Fibroblast of skin of back (primary cell): ENCODE measurements around the gene SCNN1A.

ENCODE experiments used
- DNase-seq: peaks from one replicate; pipeline ENCODE4 v3.0.0-alpha.2; 2013

Gene SCNN1A

DNA sequence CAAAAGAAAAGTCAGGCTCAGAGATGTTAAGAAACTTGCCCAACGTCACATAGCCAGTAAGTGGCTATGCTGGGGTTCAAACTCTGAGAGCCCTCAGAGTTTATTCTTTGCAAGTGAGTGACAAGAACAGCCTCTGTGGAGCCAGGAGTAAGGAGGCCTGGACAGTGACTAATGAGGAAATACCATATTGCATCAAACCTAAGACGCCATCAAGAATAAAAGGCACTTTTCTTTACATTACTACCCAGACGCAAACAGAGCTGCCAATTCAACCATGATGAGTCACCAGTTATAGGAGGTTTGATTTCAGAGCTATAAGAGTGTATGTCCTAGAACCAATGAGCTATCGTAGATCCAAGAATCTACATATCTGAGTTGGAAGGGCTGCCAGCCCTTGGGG, 42.9 kb downstream of the SCNN1A start:
- peak; percentile 95 for DNase-seq

DNA sequence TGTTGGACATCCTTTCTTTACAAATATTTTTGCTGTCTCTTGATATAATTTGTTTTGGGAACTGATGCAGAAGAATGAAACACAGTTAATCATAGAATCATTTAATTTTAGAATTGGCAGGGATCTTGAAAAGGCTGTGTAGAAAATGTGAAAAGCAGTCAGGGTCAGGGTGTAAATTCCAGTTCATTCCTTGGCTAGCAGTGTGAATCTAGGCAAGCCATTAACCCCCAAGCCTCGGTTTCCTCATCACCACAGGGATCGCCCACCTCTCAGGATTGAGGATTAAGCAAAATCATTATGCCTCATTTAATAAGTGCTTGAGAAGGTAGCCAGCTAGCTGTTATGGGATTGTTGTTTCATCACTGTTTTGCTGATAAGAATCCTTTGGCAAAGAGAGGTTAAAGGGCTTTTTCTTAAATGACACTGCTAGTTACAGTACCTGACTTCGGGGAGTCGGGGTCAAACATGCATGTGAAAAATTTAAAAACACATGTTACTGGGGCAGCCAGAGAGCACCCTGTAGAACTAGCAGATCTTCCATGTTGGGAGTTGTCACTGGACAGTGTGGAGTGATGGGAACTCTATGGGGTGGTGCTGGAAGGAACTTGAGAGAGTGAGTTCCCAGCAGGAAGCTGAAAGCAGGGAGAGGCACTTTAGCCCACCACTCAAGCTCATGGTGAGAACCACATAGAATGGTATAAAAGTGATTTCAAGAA, 44.2 kb downstream of the SCNN1A start:
- no peak for DNase-seq

DNA sequence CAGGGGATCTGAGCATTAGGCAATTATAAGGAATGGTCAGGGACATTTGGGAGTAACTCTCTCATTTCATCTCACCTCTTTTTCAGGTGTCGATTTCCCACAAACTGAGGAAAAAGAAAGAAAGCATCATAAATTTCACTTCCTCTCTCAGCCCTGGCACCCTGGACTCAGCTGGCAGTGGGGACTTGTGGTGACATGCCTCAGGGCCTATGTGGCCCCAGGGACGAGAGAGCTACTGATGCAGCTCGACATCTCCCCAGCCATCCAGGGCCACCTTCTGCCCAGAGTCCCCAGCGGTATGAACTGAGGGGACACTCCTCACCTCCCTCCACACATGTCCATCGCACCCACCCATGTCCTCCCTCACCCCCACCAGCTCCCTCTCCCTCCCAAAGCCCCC, 45.2 kb downstream of the SCNN1A start:
- DNase-seq, result no peak

DNA sequence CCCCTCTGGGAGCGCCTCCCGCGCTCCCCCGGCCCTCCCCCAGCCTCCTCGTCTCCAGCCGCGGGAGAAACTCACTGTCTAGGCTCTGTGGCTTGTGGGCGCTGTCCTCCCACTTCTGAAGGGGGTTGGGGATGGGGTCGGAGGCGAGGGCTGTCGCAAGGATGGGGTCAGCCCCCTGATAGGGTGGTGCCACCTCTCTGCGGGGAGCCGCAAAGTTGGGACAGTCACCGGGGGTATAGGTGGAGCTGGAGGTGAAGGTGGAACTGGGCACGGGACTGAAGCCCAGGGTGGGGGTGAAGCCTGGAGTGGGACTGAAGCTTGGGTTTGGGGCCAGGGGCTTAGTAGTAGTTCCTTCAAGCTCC, 45.7 kb downstream of the SCNN1A start:
- DNase-seq, result no peak

DNA sequence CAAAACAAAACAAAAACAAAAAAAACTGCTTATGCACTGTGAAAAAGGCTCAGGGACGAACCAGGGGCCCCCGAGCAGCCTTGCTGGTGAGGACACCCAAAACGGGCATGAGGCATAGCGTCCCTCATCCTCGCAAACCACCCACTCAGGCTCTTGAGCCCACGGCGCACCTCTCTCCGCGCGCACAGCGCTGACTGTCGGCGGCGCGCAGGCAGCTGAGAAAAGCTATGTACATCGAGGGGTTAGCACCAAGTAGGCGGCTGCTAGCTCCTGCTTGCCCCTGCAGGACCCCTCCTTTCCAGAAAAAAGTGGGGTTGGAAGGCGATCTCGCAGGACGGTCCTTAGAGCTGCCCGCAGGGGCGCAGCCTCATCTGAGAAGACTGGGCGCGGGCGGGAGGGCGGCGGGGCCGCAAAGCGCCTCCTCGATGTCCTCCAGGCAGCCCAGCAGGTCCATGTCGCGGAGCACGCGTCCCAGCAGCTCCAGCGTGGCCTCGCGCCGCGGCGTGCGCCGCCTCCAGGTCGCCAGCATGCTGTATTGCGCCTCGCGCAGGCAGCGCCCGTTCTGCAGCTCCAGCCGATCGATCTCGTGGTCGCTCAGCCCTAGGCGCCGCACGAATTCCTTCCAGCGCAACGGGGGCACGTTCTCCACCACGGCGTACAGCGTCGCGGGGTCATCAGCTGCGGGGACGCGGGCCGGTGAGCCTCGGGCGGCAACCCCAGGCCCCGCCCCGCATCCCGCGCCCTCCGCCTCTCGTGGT, 46.2 kb downstream of the SCNN1A start:
- no peak for DNase-seq

DNA sequence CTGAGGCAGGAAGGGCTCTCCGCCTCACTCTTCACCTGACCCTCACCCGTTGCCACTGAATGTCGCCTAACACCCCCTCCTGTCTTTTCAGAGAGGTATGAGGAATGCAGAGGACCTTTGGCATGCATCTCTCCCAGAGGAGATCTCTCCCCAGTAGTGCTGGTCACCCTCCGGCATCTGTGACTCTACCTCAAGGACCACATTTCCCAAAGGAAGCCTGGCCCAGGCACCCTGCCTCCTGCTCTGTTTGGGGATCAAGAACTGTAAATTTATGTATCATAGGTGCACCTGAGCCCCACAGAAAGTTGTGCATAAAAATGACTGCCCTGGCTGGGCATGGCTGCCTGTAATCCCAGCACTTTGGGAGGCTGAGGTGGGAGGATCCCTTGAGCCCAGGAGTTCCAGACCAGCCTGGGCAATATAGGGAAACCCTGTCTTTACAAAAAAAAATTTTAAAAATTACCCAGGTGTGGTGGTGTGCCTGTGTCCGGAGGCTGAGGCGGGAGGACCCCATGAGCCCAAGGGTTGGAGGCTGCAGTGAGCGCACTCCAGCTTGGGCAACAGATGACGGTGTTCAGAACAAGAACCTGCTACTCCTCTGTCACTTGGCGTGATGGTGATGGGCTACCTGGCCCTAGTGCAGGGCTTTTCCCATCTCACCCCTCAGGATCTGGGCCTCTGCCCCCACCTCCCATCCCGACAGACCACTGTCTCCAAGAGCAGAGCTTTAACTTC, 47.2 kb downstream of the SCNN1A start:
- no peak for DNase-seq

DNA sequence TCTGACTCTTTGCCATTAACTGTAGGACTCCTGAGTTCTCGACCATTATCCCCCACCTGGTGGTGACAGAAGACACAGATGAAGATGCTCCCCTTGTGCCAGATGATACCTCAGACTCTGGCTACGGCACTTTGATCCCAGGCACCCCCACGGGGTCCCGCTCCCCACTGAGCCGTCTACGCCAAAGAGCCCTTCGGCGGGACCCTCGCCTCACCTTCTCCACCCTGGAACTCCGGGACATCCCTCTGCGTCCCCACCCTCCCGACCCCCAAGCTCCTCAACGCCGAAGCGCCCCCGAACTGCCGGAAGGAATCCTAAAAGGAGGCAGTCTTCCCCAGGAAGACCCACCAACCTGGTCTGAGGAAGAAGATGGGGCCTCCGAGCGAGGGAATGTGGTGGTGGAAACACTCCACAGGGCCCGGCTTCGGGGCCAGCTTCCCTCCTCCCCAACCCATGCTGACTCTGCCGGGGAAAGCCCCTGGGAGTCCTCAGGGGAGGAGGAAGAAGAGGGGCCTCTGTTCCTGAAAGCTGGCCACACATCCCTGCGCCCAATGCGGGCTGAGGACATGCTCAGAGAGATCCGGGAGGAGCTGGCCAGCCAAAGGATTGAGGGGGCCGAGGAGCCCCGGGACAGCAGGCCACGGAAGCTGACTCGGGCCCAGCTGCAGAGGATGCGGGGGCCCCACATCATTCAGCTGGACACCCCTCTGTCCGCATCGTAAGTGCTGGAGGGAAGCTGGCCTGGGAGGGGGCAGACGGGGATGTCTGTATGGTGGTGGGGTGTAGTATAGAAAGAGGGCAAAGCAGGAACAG, 47.9 kb downstream of the SCNN1A start:
- DNase-seq, result no peak

DNA sequence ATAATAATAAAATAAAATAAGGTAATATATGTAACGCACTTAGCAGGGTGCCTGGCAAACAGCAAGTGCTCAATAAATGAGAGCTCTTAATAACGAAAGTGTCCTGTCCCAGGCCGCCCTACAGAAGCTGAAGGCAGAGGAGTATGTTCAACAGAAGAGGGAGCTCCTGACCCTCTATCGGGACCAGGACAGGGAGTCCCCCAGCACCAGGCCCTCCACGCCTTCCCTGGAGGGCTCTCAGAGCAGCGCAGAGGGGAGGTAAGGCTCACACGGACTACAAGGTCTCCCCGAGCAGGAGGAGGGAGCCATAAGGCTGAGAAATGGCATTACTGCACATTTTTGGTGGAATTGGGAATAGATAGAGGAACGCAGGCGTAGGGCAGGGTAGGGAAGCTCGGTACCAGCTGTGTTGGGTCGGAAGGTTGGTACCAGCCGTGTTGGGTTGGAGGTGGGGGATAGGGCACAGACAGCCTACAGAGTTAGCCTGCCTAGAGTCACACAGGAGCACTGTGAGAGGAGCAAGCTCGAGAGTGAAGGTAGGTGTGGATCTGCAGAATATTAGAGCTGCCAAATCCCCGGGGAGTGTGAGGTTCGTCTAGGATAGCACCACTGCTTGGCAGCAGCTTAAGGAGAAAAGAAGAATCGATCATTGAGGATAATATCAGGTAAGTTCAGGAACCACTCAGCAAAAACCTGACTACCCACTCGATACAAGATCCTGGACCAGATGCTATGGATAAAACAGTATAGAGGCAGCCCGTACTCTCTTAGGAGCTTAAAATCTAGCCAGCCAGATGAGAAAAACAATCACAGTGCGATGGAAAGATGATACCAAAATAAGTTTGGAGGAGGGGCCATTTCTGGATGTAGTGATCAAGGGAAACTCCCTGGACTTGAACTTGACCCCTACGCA, 48.8 kb downstream of the SCNN1A start:
- peak; percentile 63 for DNase-seq

DNA sequence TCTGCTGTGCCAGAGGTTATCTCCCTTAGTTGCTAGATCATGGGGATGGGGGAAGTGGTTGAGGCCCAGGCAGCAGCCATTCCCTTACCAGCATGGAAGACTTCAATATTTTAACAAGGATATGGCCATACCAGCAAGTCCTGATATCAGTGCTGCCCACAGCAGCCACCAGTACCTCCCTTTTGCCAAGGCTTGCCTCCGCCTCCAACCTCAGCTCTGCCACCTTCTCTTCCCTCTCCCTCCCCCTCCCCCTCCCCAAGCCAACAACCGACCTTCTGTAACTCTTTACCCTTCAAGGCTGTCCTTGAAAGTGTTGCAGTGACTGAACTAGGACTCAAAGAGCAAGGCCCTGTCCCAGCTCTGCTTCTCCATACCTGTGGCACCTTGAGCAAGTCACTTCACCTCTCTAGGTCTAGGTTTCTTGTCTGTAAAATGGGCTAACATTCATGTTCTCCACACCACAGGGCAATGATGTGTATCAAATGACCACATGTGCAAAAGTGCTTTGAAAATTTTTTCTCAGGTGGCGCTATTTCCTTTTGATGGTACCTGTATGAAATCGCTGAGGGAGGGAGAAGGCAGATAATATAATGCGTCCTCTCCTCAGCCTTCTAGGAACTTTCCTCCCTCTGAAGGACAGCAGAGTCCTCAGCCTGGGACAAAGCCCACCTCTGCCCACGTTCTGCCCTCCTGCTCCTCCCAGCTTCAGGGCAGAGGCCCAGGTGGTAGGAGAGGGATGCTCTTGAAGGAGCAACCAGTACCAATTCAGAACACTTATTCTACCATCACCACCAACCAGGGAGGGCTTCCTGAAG, 50.2 kb downstream of the SCNN1A start:
- DNase-seq, result no peak

DNA sequence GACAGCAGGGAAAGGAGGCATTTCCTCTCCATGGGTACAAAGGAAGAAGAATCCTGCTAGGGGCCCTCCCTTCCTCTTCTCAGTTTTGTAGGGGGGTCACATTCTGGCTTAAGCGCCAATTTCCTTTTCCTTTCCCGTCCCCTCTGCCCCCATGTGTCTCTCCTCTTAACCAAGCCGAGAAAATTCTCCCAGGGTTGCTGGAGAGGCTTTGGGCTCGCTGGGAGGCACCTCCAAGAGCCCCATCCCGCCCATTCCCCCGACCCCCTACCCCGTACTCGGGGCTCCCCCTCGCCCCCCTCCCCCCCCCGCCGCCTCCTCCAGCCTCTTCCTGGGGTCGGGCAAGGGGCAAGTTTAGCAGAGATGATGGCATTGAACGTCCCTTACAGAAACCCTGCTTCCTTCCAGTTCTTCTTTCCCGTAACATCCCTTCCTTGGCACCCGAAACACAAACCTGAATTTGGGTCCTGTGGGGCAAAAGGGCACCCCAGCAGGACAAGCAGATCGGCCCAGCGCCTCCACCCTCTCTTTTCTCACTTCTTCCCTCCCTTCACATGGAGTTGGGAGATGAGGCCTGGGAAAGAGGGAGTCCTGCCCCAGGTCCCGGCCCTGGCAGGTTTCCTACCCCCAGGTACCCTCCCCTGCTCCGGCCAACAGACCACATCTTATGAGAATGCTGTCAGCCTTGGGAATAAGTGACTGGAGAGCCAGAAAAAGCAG, 51.2 kb downstream of the SCNN1A start:
- no peak for DNase-seq

DNA sequence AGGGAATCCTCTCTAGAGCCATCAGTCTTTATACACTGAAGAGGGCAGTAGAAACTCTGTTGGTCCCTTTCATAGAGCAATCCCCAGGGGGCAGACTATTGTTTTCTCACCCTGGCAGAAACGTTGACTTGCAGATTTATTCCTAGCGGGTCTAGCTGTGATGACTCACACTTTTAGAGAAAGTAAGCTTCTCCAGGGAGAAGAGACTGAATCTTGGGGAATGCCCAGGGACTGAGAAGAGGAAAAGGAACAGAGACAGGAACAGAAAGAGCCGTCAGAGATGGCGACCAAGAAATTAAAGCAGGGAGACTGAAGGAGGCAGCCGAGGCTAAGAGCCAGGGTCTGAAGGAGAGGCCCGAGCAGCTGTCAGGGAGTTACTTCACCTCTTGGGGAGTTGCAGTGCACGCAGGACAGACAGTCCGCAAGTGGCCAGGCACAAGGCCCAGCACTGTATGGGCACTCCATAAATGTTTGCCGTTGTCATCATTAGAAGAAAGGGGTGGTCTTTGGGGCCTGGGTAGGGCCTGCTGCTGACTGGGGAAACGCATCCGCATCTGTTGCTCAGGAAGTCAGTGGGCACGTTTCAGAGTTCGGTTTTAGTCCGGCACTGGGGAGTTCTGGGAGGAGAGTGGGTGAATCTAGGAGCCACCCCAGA, 51.9 kb downstream of the SCNN1A start:
- peak; percentile 98 for DNase-seq

DNA sequence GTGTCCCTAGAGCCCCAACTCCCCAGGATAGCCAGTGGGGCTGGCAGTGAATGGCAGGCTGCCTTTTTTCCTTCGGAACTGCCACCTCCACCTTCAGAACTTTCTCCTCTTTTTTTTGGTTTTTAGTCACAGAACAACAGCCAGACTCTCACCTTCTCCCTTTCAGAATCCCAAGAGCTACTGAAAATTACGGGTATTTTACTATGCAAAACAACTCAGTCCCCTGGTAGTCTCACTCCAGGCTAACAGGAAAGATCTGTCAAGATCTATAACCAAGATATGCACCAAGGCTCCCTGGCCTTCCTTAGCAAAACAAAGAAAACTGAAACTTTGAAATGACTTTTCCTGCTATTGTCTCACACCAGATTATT, 52.4 kb downstream of the SCNN1A start:
- DNase-seq, result no peak

DNA sequence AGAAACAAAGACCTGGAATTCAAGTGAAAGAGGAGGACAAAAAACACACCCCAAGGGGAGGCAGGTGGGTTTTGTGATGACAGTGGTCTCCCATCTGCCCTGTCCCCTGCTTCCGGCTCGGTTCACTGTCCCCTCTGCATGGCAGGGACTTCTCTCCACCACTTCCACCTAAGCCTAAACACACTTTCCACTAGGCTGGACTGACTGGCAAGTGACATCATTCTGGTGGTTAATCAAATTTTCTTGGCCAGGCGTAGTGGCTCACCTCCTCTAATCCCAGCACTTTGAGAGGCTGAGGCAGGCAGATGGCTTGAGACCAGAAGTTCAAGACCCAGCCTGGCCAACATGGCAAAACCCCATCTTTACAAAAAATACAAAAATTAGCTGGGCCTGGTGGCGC, 53.0 kb downstream of the SCNN1A start:
- DNase-seq, result no peak

DNA sequence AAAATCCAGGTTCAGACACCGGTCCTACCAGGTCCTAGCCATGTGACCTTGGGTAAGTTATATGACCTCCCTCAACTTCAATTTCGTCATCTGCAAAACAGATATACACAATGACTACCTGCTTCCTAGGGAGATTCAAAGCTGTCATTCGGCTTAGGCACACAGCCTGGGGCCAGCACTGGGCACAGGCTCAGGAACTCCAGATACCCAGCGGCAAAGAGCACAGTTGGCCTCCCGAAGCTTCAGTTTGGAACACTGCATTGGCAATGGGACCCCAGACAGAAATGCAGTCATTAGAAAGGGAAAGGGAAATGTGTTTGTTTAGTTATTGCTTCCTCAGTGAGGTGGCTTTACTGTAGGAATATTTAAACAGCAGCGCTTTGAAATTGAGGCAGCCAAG, 53.5 kb downstream of the SCNN1A start:
- no peak for DNase-seq

DNA sequence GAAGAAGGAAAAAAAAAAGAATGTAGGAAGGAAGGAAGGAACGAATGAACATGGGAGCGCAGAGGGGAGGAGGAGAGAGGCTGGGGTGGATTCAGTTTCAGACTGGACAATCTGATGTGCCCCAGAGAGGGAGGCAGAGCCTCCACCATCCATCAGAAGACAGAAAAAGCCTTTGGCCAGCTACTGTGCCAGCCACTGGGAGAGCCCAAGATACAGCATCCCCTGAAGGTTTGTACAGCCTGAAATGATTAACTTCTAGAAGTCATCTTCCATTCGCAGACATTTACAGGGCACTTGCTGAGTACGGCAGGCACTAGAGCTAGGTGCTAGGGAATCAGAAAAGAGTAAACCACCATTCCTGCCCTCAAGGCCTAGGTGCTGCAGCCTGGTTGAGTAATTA, 55.9 kb downstream of the SCNN1A start:
- no peak for DNase-seq

DNA sequence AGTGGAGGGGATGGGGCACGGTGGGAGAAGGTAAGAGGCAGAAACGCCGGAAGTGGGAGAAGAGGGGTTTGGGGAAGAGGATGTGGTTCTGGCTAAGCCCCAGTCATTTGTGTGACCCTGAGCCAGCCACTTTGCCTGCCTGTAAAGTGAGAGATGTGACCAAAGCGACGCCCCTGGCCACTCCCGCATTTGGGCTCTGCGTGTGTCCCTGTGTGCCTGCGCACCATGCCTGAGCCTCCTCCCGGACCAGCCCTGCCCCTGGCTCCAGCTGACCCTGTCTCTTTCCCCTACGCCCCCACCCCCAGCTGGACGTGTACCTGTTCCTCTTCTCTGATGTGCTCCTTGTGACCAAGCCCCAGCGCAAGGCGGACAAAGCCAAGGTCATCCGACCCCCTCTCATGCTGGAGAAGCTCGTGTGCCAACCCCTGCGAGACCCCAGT, 56.9 kb downstream of the SCNN1A start:
- no peak for DNase-seq

DNA sequence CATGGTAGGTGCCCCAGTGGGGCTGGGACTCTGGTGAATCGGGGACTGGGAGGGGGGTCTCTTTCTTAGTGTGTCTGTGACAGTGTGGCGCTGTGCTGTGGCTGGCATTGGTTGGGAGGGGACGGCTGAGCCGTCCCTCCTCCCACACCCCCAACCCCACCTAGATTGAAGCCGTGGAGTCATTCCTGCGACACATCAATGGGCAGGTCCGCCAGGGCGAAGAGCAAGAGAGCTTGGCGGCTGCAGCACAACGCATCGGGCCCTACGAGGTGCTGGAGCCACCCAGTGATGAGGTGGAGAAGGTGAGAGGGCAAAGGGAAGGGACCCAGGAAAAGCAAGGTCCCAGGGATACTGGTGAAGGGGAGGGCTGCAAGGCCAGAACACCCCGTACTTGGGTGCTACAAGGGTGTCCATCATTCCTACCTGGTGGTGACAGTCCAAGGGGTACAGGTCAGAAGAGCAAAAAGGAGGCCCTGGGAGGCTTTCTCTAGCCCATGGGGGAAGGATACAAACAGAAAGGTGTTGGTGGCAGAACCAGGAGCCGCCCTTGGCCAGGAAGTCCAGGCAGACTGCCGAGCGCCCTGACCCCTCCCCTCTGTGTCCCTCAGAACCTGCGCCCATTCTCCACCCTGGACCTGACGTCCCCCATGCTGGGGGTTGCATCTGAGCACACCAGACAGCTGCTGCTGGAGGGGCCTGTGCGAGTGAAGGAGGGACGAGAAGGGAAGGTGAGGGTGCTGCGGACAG, 57.5 kb downstream of the SCNN1A start:
- no peak for DNase-seq

DNA sequence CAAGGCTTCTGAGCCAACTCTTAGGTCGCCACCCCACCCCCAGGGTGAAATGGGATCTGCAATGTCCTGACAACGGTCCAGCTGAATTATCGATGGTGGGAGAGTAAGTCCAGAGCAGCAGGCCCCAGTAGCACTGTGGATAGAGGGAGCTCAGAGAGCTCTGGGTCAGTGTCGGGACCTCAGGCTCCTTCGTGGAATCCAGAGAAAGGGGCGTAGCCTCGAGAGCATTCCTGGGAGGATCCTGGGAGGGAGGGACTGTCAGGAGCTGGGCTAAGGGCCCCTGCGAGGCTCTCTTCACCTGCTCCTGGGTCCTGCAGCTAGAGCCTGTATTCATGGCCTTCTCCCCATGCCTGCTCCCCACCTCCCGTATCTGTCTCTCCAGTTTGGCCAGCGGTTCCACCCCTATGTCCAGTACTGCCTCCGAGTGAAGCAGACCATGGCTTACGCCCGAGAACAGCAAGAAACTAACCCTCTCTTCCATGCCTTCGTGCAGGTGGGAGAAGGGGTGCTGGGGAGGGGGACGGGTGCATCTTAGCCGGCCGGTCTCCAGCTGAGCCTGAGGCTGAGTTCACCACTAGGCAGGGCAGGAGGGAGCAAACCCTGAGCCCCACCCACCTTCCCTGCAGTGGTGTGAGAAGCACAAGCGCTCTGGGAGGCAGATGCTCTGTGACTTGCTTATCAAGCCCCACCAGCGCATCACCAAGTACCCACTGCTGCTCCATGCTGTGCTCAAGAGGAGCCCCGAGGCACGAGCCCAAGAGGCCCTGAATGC, 58.3 kb downstream of the SCNN1A start:
- DNase-seq, result no peak
